K562 (cell line): Measurements from ENCODE around the gene KRTAP1-3. TPM values are rescaled to one million over a fixed set of nuclear protein-coding genes. Genes with fewer than 3 reads are reported as not detected.
"Not testable (repeated sequence)": the region's sequence is repeated elsewhere in the genome, so short reads cannot be mapped to it uniquely, and the experiment has no call there.

Experiments used
- ATAC-seq: fragments of 200-7000 bp; cut with Tn5 transposase; 3 replicates; pipeline ENCODE4 v1.9.1; 2020; ENCODE audit warnings: moderate library complexity
- BruUV-seq: library from RNA; stranded (reverse); fragments of 400-500 nt; replicated peaks from 2 replicates; lab custom pipeline; 2021; lab: Mats Ljungman, UMichigan
- CTCF ChIA-PET: fragments of 300-600 bp; formaldehyde crosslinking; extraction: SDS; loops from one replicate; lab custom pipeline; 2021; ENCODE audit warnings: low intra/inter-chr PET ratio; lab: Yijun Ruan, JAX
- POLR2A ChIA-PET: fragments of 300-600, 350-650 bp; sonication (Branson Sonifier 250); formaldehyde crosslinking; extraction: SDS; loops from one replicate; lab custom pipeline; 2021; ENCODE audit warnings: antibody characterized with exemption, inconsistent platforms; lab: Yijun Ruan, JAX
- DNase-seq, 4 experiments: peaks; one replicate each; pipeline versions ENCODE4 v3.0.0 to v3.0.0-alpha.2; 2011 to 2018; ENCODE audit warnings: low spot score in 3 of 4, mixed read lengths in 3 of 4; ENCODE audit errors: extremely low read depth in 1 of 4
- FAIRE-seq: peaks from 2 replicates; lab custom pipeline; 2011; peaks lifted over from hg19 to GRCh38; lab: Jason Lieb, UNC
- H2AFZ ChIP-seq: 2 replicates; pipeline ENCODE4 v1.6.0; 2011; ENCODE audit warnings: low read depth, low read length, control low read depth, inconsistent platforms
- H3K27ac ChIP-seq: fragments of 200-600 bp; 3 replicates; pipeline ENCODE4 v1.8.0; 2011; ENCODE audit warnings: low read depth, mild to moderate bottlenecking, control low read depth, inconsistent platforms, low read length, moderate library complexity, mixed read lengths; ENCODE audit errors: extremely low read depth
- H3K27me3 ChIP-seq, 2 experiments: fragments of 300-600 bp in 1 of 2; 2 replicates in 1 of 2; 3 replicates in 1 of 2; pipeline versions ENCODE4 v1.6.0 to v1.8.0; 2011; ENCODE audit warnings: inconsistent platforms in 2 of 2, low read length in 2 of 2, mild to moderate bottlenecking in 1 of 2, mixed read lengths in 1 of 2, moderate library complexity in 1 of 2; ENCODE audit not compliant: control insufficient read depth in 2 of 2, insufficient read depth in 2 of 2
- H3K36me3 ChIP-seq: fragments of 300-600 bp; 3 replicates; pipeline ENCODE4 v1.8.0; 2011; ENCODE audit warnings: mild to moderate bottlenecking, low read length, inconsistent platforms; ENCODE audit not compliant: control insufficient read depth, insufficient read depth
- H3K4me1 ChIP-seq, 2 experiments: fragments of 200-600 bp in 1 of 2; replicated peaks in 1 of 2; 2 replicates in 1 of 2; 3 replicates in 1 of 2; pipeline versions ENCODE4 v1.5.1 to v1.8.0; 2011; ENCODE audit warnings: inconsistent platforms in 2 of 2, low read length in 2 of 2, mild to moderate bottlenecking in 1 of 2, mixed read lengths in 1 of 2, moderate library complexity in 1 of 2; ENCODE audit not compliant: control insufficient read depth in 2 of 2, insufficient read depth in 2 of 2
- H3K4me2 ChIP-seq: 2 replicates; pipeline ENCODE4 v1.6.1; 2011; ENCODE audit warnings: low read length, control low read depth, inconsistent platforms, mixed read lengths; ENCODE audit not compliant: insufficient read depth
- H3K4me3 ChIP-seq: fragments of 200-600 bp; sonication (generic), shearing (Covaris generic); 2 replicates; pipeline ENCODE4 v1.5.1; 2016; ENCODE audit warnings: control low read depth, inconsistent platforms
- H3K79me2 ChIP-seq: fragments of 200-600 bp; 3 replicates; pipeline ENCODE4 v1.8.0; 2011; ENCODE audit warnings: low read length, inconsistent platforms; ENCODE audit not compliant: control insufficient read depth, insufficient read depth
- H3K9ac ChIP-seq, 2 experiments: 2 replicates each; pipeline versions ENCODE4 v1.6.0 to v1.6.1; 2011; ENCODE audit warnings: low read depth in 2 of 2, low read length in 2 of 2, control low read depth in 1 of 2, inconsistent platforms in 1 of 2, mild to moderate bottlenecking in 1 of 2, mixed read lengths in 1 of 2; ENCODE audit not compliant: insufficient read depth in 1 of 2
- H3K9me1 ChIP-seq: one replicate; pipeline ENCODE4 v1.6.0; 2011; ENCODE audit warnings: inconsistent platforms, mild to moderate bottlenecking, low read length, moderate library complexity; ENCODE audit not compliant: control insufficient read depth, insufficient read depth
- H3K9me3 ChIP-seq: replicated peaks from 2 replicates; pipeline ENCODE4 v1.5.1; 2011; ENCODE audit warnings: low read depth, low read length, inconsistent platforms; ENCODE audit not compliant: control insufficient read depth, insufficient read depth
- H4K20me1 ChIP-seq: replicated peaks from 2 replicates; pipeline ENCODE4 v1.6.1; 2011; ENCODE audit warnings: low read length, inconsistent platforms, mixed read lengths; ENCODE audit not compliant: control insufficient read depth, insufficient read depth
- EWSR1 ChIP-seq: fragments of 450-650 bp; IDR thresholded peaks from 2 replicates; pipeline ENCODE4 v1.6.1; 2018; ENCODE audit warnings: borderline replicate concordance, mild to moderate bottlenecking, low read depth, moderate library complexity; ENCODE audit not compliant: partially characterized antibody
- FOXP1 ChIP-seq: sonication (generic); formaldehyde crosslinking; IDR thresholded peaks from 2 replicates; pipeline ENCODE4 v1.8.0; 2022; ENCODE audit warnings: mild to moderate bottlenecking, missing genetic modification reagents
- GTF2E2 ChIP-seq: fragments of 200-800 bp; sonication (Bioruptor generic); IDR thresholded peaks from 2 replicates; pipeline ENCODE4 v1.6.1; 2016; ENCODE audit warnings: missing genetic modification characterization, missing compliant biosample characterization
- HBP1 ChIP-seq: fragments of 450-650 bp; formaldehyde crosslinking; IDR thresholded peaks from 2 replicates; pipeline ENCODE4 v1.4.0; 2022; ENCODE audit warnings: missing genetic modification characterization
- MEF2D ChIP-seq: conservative IDR thresholded peaks from 2 replicates; pipeline ENCODE4 v1.6.1; 2016; ENCODE audit warnings: low read depth, missing genetic modification characterization, missing compliant biosample characterization
- NCOA4 ChIP-seq: fragments of 450-650 bp; IDR thresholded peaks from 2 replicates; pipeline ENCODE4 v1.6.1; 2018; ENCODE audit warnings: mild to moderate bottlenecking; ENCODE audit not compliant: partially characterized antibody
- SNRNP70 ChIP-seq: fragments of 200-400 bp; formaldehyde crosslinking; optimal IDR thresholded peaks from 2 replicates; pipeline ENCODE3; 2017; ENCODE audit warnings: low read depth, low read length
- ZBTB33 ChIP-seq: sonication (generic); formaldehyde crosslinking; IDR thresholded peaks from 2 replicates; pipeline ENCODE4 v1.8.1; 2023; ENCODE audit warnings: mild to moderate bottlenecking, missing genetic modification reagents
- ZNF224 ChIP-seq: sonication (generic); formaldehyde crosslinking; IDR thresholded peaks from 2 replicates; pipeline ENCODE4 v1.8.0; 2022; ENCODE audit warnings: mild to moderate bottlenecking, missing genetic modification reagents
- ZSCAN29 ChIP-seq: fragments of 450-650 bp; IDR thresholded peaks from 2 replicates; pipeline ENCODE4 v1.6.1; 2017
- WGBS: fragments of 100-300 bp; shearing (Covaris generic); methylation state at CpG from one replicate; pipeline ENCODE4 v1.1.6; 2016; ENCODE audit warnings: low coverage, mixed read lengths; ENCODE audit not compliant: insufficient coverage; ENCODE audit errors: missing lambda C conversion rate; 5-methylcytosine and 5-hydroxymethylcytosine counted together
- in situ Hi-C: fragments of 300-500 bp; cut with MboI; formaldehyde crosslinking; loops from 4 replicates; pipeline ENCODE4 v1.15.0; 2018; ENCODE audit warnings: inconsistent platforms, mixed read lengths
- intact Hi-C: fragments of 100-400 bp; cut with micrococcal nuclease; formaldehyde crosslinking; loops from 2 replicates; pipeline ENCODE4 v1.14.2; 2022
- polyA plus RNA-seq, 8 experiments: library from polyadenylated mRNA; depleted of rRNA in 4 of 8; stranded (reverse) in 5 of 8; unstranded in 3 of 8; fragments of >200 nt; fragmentation: Nextera tagmentation in 2 of 8; fragmentation: Illumina TruSeq in 1 of 8; extraction: Ambion mirVana in 2 of 8; extraction: Trizol in 1 of 8; gene quantifications; 2 replicates each; pipeline versions ENCODE4 v1.2.1 to v1.2.3, GENCODE V29; 2011 to 2014; ENCODE audit warnings: inconsistent platforms in 1 of 8, missing spikeins in 1 of 8
- total RNA-seq, 7 experiments: library from RNA; depleted of rRNA in 6 of 7; stranded (reverse); fragments of >200 nt in 6 of 7; fragmentation: Illumina TruSeq in 2 of 7; extraction: Trizol in 2 of 7; gene quantifications; 2 replicates each; pipeline versions ENCODE4 v1.2.1 to v1.2.3, GENCODE V29; 2011 to 2021; ENCODE audit warnings: low replicate concordance in 1 of 7

Gene KRTAP1-3
- total and polyA plus RNA-seq, 9 of the 15 experiments (the other 6 are each of a cell fraction or from before 2014, with no cell fraction given): not detected

DNA sequence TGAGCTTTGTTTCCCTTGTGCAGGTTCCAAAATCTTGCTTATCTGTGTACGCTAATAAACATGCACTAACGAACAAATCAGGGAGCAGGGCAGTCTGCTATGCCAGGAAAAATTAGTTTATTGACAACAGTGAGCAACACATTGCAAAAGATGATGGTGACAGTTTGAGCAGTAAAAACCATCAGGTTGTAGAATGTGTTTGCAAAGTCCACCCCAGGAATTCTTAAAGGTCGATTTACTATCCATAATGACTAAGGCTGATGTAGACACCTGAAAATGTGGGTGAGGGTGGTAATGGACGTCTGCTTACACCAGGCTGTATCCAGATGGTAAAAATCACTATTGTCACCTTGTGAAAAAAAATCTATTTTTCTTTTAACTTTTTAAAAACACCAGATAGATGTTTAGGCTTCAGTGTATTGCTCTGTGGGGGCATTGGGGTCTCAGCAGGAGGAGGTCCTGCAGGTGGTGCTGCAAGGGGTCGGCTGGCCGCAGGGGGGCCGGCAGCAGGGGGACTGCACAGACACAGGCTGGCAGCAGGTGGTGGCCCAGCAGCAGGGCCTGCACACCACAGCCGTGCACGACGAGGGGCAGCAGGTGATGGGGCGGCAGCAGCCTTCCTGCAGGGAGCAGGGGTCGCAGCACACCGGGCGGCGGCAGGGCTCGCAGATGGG is 30.5 kb upstream of the KRTAP1-3 start:
- DNase-seq, H3K4me1 ChIP-seq, H3K79me2 ChIP-seq, ATAC-seq, POLR2A ChIA-PET, H4K20me1 ChIP-seq, H3K4me2 ChIP-seq, H3K27me3 ChIP-seq, H3K9me1 ChIP-seq, intact Hi-C loops, H3K4me3 ChIP-seq, FAIRE-seq, H3K27ac ChIP-seq, in situ Hi-C loops, CTCF ChIA-PET, BruUV-seq, H3K9me3 ChIP-seq, H3K9ac ChIP-seq, H3K36me3 ChIP-seq, H2AFZ ChIP-seq: not testable (repeated sequence)
- WGBS: 5% methylated on average over 4 of the region's 16 CpGs

DNA sequence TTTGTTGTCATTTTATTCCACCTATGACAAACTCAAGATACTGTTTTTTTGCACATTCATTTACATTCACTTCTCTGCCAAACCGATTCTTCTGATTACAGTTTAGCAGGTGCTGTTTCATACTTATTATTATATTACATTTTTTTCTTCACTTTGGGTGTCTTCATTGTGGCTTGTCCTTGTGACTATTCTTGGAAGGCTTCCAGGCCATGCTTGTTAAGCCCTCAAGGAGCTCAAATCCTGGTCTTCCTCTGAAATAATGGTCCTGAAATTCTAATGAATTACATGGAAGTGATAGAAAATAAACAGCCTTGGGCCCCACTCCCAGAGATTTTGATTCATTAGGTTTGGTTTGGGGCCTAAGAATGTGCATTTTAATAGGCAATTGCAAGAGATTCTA is 29.6 kb upstream of the KRTAP1-3 start:
- WGBS: 0% methylated on average over 1 of the region's 1 CpG

More for the DNA sequence above, 29.6 kb upstream of the KRTAP1-3 start:
- CTCF ChIA-PET: no interaction called here
- Histone ChIP-seq H3K36me3 (no peaks in the 10 kb centered on the region), H3K4me1 (peaks cover 0 to 5% of the 10 kb centered on the region in 2 experiments; a peak in 2 of 5 replicates), H3K4me3 (no peak overlapping the region), H3K9me1 (no peaks in the 10 kb centered on the region), H4K20me1 (no peaks in the 10 kb centered on the region; the same call in 1 of the 2 replicates), H3K4me2 (no peak overlapping the region), H2AFZ (no peak overlapping the region), H3K27ac (no peak overlapping the region), H3K9ac (no peak overlapping the region), H3K9me3 (no peaks in the 10 kb centered on the region), H3K79me2 (no peaks in the 10 kb centered on the region), H3K27me3 (peaks cover 0 to 4% of the 10 kb centered on the region in 2 experiments; a peak in 2 of 5 replicates)
- in situ Hi-C loops: no loop called here
- BruUV-seq: no TSS peak
- DNase-seq (no peak), FAIRE-seq (no peak), ATAC-seq (no peak)
- POLR2A ChIA-PET: no interaction called here
- intact Hi-C loops: no loop called here
- TF ChIP-seq ZNF224 (no peak), SNRNP70 (no peak), ZSCAN29 (no peak), EWSR1 (no peak), MEF2D (tag) (no peak), FOXP1 (CRISPR knock-in tag) (no peak), NCOA4 (no peak), GTF2E2 (tag) (no peak), HBP1 (CRISPR knock-in tag) (no peak), ZBTB33 (no peak)
